Stimulated activated CD4-positive, alpha-beta T cell treated with anti-CD3 and anti-CD28 coated beads, Interleukin-1b, Interleukin-23, amount 100 ng/mL, for 24 hours (primary cell): ENCODE data around the gene CHRM2.

Experiments used
- DNase-seq, 4 experiments: peaks; one replicate each; pipeline ENCODE4 v3.0.0-alpha.2; 2020; ENCODE audit warnings: low read depth in 4 of 4, low spot score in 1 of 4

The CHRM2 gene

DNA sequence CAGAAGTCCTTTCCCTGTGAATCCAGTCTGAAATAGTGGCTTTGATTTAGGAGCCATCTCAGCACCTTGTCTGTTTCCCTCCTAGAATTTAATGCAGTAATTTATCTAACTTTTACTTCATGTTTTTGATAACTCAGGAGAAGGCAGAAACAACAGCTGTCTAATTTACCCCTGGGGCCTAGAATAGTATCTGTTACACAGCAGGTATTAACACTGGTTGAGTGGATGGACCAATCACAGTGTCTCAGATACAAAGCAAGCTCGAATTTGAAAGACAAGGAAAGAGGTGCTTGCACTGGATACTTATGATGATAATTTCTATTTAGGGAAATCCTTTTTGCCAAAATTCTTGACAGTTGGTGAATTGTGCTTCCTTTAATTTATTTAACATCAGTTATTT, 23.4 kb downstream of the CHRM2 start:
- DNase-seq = no peak

DNA sequence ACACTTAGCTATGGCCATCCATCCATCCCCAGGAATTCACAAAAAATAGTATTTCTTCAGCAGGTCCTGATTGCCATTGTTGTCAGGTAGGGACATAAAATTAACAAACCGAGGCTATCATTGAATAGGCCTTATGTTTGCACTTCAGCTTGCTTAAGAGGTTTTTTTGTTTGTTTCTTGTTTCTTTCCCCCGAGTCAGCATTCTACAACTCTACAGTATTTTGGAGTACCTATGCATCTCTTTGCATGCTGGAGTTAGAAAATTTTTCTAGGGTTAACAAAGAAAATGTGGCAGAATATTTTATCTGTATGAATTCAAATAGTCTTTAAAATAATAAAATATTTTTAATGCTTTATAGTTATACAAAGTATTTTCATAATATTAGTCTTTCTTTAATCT, 26.3 kb downstream of the CHRM2 start:
- DNase-seq = no peak

DNA sequence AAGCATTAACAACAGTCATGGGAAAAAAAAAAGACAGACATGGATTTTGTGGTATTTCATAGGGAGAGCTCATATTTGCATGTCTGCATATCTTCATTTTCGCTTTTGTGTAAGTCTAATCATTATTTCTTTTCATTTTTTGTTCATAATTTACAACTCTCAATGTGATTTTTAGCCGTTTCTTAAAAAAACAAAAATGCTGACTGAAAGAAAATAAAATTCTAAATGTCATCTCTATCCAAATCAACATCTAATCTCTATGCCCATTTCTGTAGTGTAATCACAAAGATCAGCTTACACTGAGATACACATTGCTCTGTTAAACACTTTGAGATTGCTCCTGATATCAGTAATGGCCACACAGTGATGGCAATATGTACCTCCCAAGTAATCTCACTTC, 29.2 kb downstream of the CHRM2 start:
- DNase-seq = no peak

DNA sequence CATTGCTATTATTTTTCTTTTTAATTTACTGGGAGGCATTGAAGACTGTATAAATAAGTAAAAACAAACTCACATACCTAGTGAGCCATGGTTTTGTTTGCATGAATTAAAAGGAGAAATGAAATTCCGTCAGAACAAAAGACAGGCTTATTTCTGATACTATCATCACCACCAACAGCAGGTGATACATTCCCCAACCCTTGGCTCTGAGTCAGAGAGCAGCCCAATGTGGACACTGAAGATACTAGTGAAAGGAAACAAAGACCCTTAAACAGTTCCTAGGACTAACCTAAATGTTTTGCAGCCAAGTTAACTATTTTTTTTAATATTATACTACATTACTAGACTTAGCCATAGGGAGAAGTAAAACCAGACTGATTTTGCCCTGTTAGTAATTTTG, 31.6 kb downstream of the CHRM2 start:
- no peak for DNase-seq

DNA sequence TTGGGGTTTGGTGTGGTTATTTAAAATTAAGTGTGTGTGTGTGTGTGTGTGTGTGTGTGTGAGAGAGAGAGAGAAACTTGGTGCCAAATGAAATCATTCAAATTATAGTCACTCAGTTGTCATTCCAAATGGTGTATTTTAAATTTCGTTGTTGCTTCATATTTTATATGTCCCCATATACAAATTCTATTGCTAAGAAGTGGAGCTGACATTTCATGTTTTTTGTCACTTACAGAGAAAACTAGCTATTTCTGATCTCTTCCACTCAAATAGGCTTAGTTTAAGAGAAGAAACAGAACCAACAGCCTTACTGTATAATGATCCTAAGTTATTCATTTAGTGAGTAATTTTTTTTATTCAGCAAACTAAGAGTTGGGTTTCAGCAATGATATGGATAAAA, 42.3 kb downstream of the CHRM2 start:
- DNase-seq = no peak

DNA sequence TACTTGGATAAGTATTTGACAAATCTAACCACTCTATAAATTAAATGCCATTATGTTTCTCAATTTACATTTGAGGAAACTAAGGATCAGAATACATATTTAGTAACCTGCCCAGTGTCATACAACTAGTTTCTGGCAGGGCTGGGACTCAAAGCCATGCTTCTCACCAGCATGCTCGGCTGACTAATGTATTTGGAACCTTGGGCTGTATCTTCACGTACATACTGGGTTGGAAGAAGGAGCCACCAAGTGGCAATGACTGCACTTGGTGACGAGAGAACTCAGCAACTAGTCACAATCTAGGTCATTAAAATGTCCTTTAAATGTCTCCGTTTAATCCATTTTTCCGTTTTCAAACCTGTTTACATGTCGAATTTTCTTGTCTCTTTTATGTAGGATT, 42.9 kb downstream of the CHRM2 start:
- no peak for DNase-seq

DNA sequence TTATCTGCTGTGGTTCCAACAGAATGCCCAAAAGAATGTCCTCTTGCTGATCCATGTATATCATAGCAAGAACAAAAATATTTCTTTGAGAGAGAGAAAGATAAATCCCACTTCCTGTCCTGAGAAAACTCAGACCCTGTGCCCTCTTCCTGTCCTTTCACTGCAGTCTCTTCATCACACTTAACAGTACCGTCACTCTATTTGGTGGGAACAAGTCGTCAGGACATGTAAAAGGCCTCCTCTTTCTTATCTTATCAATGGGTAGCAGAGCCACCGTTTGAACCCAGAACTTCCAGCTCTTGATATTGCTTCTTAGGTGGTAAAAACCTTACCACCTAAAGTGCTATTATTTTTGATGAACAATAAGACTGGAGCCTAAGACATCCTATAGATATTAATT, 43.9 kb downstream of the CHRM2 start:
- no peak for DNase-seq

DNA sequence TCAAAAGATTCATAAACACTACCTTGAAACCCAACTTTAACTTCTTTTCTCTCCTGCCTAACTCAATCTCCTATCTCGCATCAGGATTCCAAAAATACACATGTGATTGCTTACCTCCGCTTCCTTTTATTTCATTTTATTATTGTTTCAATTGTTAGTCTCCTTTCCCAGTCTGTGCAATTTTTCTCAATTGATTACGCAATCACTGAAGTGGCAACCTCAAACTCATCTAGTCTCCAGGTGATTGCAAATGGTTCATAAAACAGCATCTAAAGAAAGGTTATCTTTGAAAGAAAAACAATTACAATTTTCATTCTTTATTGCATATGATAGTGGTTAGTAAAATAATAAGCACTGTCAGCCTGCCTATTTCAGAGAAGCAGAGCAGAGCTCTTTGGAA, 45.6 kb downstream of the CHRM2 start:
- no peak for DNase-seq

DNA sequence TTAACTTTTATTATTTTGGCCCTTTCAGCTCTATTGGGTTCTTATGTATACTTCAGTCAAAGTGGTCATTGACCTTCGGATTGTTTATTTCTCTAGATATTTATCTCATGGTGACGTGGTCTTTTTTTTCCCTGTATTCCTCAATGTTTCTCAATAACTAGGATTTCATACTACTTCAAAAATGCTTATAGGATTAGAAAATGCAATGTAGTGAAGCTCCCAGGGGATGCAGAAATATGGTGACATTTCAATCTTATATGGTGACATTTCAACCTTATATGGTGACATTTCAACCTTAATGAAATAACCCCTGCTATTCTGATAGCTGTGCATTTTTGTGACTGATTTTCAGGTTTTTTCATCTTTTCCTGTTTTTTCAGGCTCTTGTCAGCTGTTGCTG, 51.4 kb downstream of the CHRM2 start:
- no peak for DNase-seq

DNA sequence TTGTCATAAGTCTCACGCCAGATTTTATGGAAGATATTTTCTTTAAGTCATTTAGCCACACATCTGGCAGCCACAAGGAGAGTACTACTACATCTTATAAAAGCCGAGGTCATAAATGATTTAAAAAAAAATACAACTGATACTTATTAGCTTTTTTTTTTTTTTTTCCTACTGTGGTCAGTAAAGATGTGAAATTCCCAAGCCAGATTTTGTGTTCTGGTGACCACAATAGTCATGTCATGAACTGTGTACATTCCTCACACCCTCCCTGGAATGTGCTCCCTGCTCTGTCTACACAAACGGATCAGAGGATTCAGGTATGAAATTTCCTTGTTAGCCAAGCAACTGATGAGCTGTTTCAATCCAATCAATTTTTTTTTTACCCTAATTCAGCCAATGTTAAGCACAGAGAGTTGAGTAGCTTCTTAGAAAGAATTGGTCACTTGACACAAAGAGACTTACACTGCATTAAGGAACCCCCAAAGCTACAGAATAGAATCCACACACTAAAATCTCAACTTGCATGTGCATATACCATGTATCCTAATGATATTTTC, 54.7 kb downstream of the CHRM2 start:
- no peak for DNase-seq

DNA sequence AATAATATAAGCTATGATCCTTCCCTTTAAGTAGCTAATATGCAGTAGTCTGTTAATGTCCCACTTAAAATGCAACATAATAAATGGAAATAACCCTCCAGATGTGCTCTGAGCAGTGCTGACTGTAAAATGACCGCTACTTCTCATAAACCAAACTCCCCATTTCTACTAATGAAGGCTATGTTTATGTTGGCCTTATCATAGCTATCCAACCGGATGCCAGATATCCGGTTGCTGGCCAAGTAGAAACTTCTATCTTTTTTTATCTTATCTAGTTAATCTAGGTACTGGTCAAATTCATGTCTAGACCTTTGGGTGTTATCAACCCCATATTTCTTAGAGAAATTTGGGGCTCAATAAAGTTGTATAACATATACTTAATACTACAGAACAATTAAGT, 56.6 kb downstream of the CHRM2 start:
- no peak for DNase-seq

DNA sequence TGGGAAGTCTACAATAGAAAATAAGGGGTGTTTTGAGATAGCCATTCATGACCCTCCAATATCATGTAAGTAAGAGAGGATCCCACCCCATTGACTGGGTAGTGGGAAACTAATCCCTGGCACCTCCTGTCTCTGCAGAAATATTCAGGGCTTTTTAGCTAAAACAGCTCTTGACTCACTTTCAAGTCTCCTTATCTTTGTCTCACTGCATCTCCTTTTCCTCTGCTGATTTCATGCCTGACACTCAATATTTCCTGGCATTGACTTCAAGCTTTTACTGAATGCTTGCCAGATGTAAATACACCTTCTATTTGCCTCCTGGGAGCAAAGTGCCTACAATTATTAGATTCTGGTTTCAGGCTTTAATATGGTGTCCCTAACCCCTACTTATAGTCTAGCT, 57.1 kb downstream of the CHRM2 start:
- no peak for DNase-seq

DNA sequence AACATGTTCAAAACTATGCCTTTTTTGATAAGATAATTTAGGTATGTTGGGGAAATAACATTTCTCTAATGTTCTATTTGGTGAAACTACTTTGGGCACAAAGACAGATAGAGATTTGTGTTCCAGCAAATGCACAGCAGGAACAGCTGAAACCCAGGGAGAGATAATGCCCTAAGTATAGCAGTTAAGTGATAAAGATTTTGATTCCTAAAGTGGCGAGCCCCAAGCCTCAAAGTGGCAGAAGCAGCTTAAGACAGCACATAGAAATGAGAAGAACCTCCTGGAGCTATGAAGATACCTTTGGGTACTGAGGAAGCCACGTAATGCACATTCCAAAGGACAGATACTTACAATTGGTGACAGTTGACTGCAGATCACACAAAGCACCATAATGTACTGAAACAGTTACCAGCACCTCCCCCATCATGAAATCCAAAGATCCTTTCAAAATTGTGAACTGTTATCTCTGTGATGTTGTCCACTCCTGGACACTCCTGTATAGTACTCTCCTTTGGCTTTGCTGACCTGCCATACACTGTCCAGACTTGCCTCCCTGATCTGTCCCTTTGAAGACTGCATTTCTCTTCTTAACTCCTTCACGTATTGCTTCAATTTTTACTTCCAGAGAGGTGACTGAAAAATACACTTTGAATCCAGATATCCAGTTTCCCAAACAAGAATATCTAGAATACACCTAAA, 62.9 kb downstream of the CHRM2 start:
- DNase-seq = no peak

DNA sequence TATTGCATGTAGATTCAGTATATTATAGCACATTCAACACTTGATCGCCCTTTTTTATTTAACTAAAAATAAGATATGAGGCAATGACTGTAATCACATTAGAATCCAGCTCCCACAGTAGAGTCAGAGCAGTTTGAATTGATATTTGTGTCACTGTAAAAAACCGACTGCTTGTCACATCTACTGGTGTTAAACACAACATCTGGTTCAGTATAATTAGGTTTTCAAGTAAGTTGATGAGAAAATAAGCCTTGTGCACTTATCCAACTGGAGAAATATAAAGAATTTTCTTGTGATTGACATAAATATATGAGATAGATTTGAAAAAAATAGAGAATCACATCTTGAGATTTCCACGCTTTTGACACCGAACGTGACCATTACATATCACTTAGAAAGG, 69.0 kb downstream of the CHRM2 start:
- DNase-seq = no peak

DNA sequence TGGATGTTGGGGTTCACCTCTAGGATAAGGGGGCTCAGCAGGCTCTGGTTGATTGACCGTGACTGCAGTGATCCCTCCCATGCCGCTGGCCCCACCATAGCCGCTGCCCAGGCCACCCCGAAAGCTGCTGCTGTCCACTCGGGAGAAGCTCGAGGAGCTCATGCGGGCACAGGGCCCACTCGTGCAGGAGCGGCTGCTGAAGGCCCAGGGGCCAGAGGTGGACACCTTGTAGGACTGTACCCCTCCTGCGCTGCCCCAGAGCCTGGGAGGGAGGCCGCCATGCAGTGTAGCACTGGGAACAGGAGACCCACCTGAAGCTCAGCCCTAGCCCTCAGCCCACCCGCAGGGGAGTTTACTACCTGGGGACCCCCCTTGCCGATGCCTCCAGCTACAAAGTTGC, 70.0 kb downstream of the CHRM2 start:
- DNase-seq = no peak

DNA sequence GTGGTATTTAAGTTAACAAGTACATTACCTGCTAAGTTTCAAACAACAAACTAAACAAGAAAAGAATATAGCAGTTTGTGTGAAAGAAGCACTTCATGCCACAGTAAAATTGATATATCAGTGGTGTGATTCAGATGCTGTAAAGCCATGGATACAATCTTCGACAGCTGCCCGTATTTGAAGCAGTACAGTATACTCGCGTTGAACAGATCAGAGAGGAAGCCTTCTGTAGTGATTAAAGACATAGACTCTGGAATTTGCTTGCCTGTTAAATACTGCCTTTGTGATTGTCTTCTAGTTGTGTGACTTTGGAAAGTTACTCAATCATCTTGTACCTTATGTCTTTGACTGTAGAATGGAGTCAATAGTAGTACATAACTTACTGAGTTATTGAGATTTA, 71.7 kb downstream of the CHRM2 start:
- no peak for DNase-seq

DNA sequence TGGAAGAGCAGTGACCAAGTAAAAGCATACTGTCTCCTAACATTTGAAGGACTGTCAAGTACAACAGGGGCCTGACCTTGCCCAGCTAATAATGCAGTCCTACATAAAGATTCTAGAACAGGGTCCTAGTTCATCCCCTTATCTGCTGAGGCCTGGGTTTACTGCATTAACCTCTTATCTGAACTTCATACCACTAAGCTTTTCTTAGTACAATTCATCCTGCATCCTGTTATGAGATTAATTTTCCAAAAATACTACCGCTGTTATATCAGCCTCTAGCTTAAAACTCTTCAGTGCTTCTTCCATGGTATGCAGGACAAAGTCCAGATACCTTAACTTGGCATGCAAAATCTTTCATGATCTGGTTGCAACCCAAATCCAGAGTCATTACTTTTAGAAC, 72.5 kb downstream of the CHRM2 start:
- no peak for DNase-seq

DNA sequence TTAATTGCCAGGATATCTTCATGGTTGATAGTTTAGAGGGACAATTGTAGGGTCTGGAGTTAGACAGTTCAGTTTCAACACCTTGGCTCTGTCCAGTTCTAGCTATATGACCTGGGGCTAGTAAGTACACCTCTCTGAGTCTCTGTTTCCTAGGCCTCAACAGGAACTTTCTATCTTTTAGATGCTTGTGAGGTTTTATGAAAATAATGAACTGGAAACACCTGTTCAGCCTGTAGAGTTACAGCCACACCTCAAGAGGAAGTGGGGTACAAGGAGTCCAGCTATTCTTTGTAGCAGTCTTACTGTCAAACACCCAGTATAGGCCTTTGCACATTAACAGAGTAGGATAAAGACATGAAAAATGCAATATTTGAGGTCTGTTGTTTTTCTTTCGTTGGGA, 73.4 kb downstream of the CHRM2 start:
- DNase-seq = no peak

DNA sequence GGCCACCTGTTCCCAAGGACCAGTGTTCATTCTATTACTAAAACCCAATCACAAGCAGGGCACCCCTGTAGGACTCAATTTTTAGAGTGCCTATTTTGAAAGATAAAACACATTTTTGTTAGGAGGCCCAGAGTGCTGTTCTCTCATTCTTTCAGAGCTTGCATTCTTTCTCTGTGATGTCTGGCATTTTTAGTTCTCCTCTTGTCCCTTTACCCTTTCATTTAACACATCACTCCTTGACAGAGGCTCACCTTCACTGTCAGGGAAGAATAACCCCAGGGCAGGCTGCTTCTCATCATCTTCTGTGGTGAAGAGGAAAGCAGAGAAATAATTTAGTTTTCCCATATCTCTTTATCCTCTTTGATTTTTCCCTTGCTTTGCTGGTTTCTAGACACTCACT, 73.9 kb downstream of the CHRM2 start:
- DNase-seq = no peak

DNA sequence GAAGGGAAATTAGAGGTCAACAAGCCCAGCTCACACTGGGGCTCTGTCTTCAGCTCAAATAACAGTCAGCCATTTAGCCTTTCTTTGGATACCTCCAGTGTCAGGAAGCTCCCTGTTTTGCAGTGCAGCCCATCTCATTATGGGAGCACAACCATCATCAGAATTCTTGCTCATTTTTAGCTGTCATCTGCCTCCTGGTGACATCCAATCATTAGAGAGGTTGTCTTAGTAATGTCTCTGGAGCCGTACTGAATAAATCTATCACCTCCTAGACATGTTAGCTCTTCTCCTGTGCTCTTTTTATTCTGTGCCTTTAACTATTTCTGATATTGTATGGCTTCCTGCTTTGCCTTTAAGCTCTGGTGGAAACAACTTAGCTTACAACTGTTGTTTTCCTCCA, 74.5 kb downstream of the CHRM2 start:
- DNase-seq = no peak

DNA sequence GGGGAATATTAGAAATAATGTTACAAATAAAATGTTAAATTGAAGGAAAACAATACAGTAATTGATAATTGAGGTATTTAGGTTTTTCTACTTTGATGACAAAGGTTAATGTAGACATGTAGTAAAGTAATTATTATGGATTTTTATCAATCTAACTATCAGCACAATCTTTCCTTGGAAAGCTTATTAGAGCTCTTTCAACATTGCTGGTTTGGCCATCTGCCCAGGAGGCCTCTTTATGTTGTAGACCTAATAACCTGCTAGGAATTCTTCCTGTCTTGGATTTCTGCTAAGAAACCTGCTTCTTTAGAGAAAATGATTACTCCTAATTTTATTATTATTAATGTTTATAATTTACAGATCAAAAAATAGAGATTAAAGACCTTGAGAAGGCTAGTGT, 78.9 kb downstream of the CHRM2 start:
- DNase-seq = no peak

DNA sequence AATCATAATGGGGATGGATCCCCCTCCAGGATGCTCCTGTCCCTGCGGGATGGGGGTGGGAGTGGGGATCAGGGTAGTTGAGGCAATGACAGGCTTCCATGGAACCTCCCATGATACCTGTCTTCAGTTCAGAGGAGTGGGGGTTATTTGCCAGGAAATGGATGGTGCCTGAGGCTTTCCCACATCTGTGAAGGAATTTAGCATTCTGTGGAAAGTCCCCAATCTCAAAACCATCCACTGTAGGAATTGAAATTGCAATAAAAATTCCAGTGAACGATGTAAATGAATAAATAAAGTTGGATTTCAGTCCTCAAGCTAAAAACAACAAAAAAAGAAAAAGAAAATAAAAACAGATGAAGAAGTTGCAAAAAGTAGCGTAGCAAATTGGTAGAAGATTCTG, 81.9 kb downstream of the CHRM2 start:
- no peak for DNase-seq

DNA sequence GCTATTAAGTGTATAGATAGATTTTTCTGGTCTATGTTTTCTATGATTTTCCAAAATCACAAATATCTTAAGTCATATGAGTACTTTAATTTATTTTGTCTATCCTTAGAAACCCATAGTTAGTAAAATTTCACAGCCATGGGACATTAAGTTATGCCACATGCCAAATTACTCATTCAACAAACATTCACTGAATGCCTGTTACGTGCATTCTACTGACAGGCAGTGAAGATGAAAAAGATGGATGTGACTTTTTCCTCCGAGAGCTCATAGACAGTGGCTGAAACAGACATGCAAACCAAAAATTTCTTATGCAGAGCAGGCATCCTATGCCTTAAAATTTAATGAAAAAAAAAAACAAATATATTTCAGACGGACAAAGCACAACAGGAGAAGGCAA, 84.9 kb downstream of the CHRM2 start:
- DNase-seq = no peak

DNA sequence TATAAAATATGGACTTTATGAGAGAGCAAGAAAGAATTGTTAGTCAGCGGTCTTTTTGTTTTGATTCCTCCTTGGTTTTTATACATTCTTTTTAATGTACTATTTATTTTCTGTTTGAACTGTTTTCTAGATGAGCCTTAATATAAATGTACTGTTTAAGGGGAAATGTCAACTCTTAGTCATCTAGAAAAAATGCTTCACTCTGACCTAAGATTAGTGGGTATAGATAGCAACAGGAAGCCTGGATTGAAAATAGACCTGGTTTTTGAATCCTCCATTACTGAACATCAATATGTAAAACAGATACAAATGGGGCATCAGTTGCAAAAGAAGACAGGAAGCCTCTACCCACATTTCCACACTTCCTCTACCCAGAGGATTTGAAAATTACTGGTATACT, 87.8 kb downstream of the CHRM2 start:
- DNase-seq = no peak
